Measurements from ENCODE around the gene NUDT9. TPM values are rescaled to one million over a fixed set of nuclear protein-coding genes. Genes with fewer than 3 reads are reported as not detected.
"Not testable (repeated sequence)": the region's sequence is repeated elsewhere in the genome, so short reads cannot be mapped to it uniquely, and the experiment has no call there.

NUDT9 gene
- total RNA-seq, 1 experiment from 2014 or later = 10.1 TPM

- DNase-seq (ENCODE audit: low read depth in 1 of 2, low spot score in 2 of 2) = peak in 1 of 2 experiments; percentile 22
- no peaks in the 10 kb centered on the region for H3K9me3 ChIP-seq (replicated peaks)
- H3K27me3 ChIP-seq (replicated peaks) = no peaks in the 10 kb centered on the region
- no peaks in the 10 kb centered on the region for H3K36me3 ChIP-seq
- H3K4me3 ChIP-seq = no peak overlapping the region
- peaks cover 26% of the 10 kb centered on the region for H3K4me1 ChIP-seq (replicated peaks)
- H3K27ac ChIP-seq = no peak overlapping the region
Observed at GRCh38 chr4:87419578-87420249, 2.7 kb upstream of the NUDT9 start.

- no peak for DNase-seq (ENCODE audit: low read depth in 1 of 2, low spot score in 2 of 2)
- Histone ChIP-seq H3K4me3 (no peak overlapping the region), H3K27me3 (replicated peaks) (no peaks in the 10 kb centered on the region), H3K36me3 (no peaks in the 10 kb centered on the region), H3K9me3 (replicated peaks) (no peaks in the 10 kb centered on the region), H3K4me1 (replicated peaks) (peaks cover 30% of the 10 kb centered on the region), H3K27ac (no peak overlapping the region)
Observed at GRCh38 chr4:87420276-87420830, 2.0 kb upstream of the NUDT9 start.

GRCh38 chr4:87423317-87424098 is 1.1 kb downstream of the NUDT9 start:
- H3K4me3 ChIP-seq = peak overlapping the region; percentile 58
- no peaks in the 10 kb centered on the region for H3K9me3 ChIP-seq (replicated peaks)
- H3K4me1 ChIP-seq (replicated peaks) = peaks cover 36% of the 10 kb centered on the region
- H3K27me3 ChIP-seq (replicated peaks) = no peaks in the 10 kb centered on the region
- no peak for DNase-seq (ENCODE audit: low read depth in 1 of 2, low spot score in 2 of 2)
- no peaks in the 10 kb centered on the region for H3K36me3 ChIP-seq
- no peak overlapping the region for H3K27ac ChIP-seq

- H3K27ac ChIP-seq; DNase-seq (ENCODE audit: low read depth in 1 of 2, low spot score in 2 of 2); H3K27me3 ChIP-seq (replicated peaks); H3K4me3 ChIP-seq; H3K9me3 ChIP-seq (replicated peaks); H3K36me3 ChIP-seq: not testable (repeated sequence)
- peaks cover 36% of the 10 kb centered on the region for H3K4me1 ChIP-seq (replicated peaks)
Observed at GRCh38 chr4:87424099-87424543, 1.7 kb downstream of the NUDT9 start.

- no peak for DNase-seq (ENCODE audit: low read depth in 1 of 2, low spot score in 2 of 2)
- Histone ChIP-seq H3K4me3 (no peak overlapping the region), H3K27ac (no peak overlapping the region)
Observed at GRCh38 chr4:87425711-87426110, 3.3 kb downstream of the NUDT9 start.

GRCh38 chr4:87426865-87427517 is 4.6 kb downstream of the NUDT9 start:
- no peak for DNase-seq (ENCODE audit: low read depth in 1 of 2, low spot score in 2 of 2)
- no peak overlapping the region for H3K27ac ChIP-seq
- H3K9me3 ChIP-seq (replicated peaks) = no peaks in the 10 kb centered on the region
- no peak overlapping the region for H3K4me3 ChIP-seq
- H3K27me3 ChIP-seq (replicated peaks) = no peaks in the 10 kb centered on the region
- no peaks in the 10 kb centered on the region for H3K36me3 ChIP-seq
- H3K4me1 ChIP-seq (replicated peaks) = peaks cover 20% of the 10 kb centered on the region

More at GRCh38 chr4:87425711-87426110, 3.3 kb downstream of the NUDT9 start:
- Histone ChIP-seq H3K9me3 (replicated peaks) (no peaks in the 10 kb centered on the region), H3K36me3 (no peaks in the 10 kb centered on the region), H3K27me3 (replicated peaks) (no peaks in the 10 kb centered on the region), H3K4me1 (replicated peaks) (peaks cover 25% of the 10 kb centered on the region)

- Histone ChIP-seq H3K27me3 (replicated peaks) (no peaks in the 10 kb centered on the region), H3K27ac (no peak overlapping the region), H3K36me3 (no peaks in the 10 kb centered on the region), H3K9me3 (replicated peaks) (no peaks in the 10 kb centered on the region), H3K4me1 (replicated peaks) (peaks cover 19% of the 10 kb centered on the region), H3K4me3 (no peak overlapping the region)
- DNase-seq (ENCODE audit: low read depth in 1 of 2, low spot score in 2 of 2) = no peak
Observed at GRCh38 chr4:87427518-87427868, 5.1 kb downstream of the NUDT9 start.

GRCh38 chr4:87428979-87429378 is 6.6 kb downstream of the NUDT9 start:
- H3K4me3 ChIP-seq = no peak overlapping the region
- no peaks in the 10 kb centered on the region for H3K36me3 ChIP-seq
- DNase-seq (ENCODE audit: low read depth in 1 of 2, low spot score in 2 of 2) = no peak
- H3K9me3 ChIP-seq (replicated peaks) = no peaks in the 10 kb centered on the region
- H3K4me1 ChIP-seq (replicated peaks) = peaks cover 14% of the 10 kb centered on the region
- H3K27me3 ChIP-seq (replicated peaks) = no peaks in the 10 kb centered on the region
- H3K27ac ChIP-seq = no peak overlapping the region

- H3K27ac ChIP-seq = no peak overlapping the region
- H3K4me1 ChIP-seq (replicated peaks) = peaks cover 7% of the 10 kb centered on the region
- H3K4me3 ChIP-seq = no peak overlapping the region
- DNase-seq (ENCODE audit: low read depth in 1 of 2, low spot score in 2 of 2) = no peak
- H3K27me3 ChIP-seq (replicated peaks) = no peaks in the 10 kb centered on the region
- peaks cover under 1% of the 10 kb centered on the region; the same call in 1 of the 2 replicates for H3K36me3 ChIP-seq
- no peaks in the 10 kb centered on the region for H3K9me3 ChIP-seq (replicated peaks)
Observed at GRCh38 chr4:87430038-87430437, 7.7 kb downstream of the NUDT9 start.

- no peak overlapping the region for H3K4me3 ChIP-seq
- DNase-seq (ENCODE audit: low read depth in 1 of 2, low spot score in 2 of 2) = no peak
- H3K9me3 ChIP-seq (replicated peaks) = no peaks in the 10 kb centered on the region
- no peaks in the 10 kb centered on the region for H3K27me3 ChIP-seq (replicated peaks)
- H3K4me1 ChIP-seq (replicated peaks) = no peaks in the 10 kb centered on the region
- no peak overlapping the region for H3K27ac ChIP-seq
- H3K36me3 ChIP-seq = peaks cover 18% of the 10 kb centered on the region
Observed at GRCh38 chr4:87433342-87433741, 11.0 kb downstream of the NUDT9 start.

- no peaks in the 10 kb centered on the region for H3K27me3 ChIP-seq (replicated peaks)
- no peak overlapping the region for H3K4me3 ChIP-seq
- 0 out of 2 replicates have a peak overlapping the region, but pooled peaks have one; percentile 21 for H3K27ac ChIP-seq
- DNase-seq (ENCODE audit: low read depth in 1 of 2, low spot score in 2 of 2) = peak in 1 of 2 experiments; percentile 32
- H3K9me3 ChIP-seq (replicated peaks) = no peaks in the 10 kb centered on the region
- no peaks in the 10 kb centered on the region; the same call in 1 of the 2 replicates for H3K4me1 ChIP-seq (replicated peaks)
- peaks cover 36% of the 10 kb centered on the region for H3K36me3 ChIP-seq
Observed at GRCh38 chr4:87442889-87443288, 20.5 kb downstream of the NUDT9 start.

- Histone ChIP-seq H3K27ac (no peak overlapping the region), H3K9me3 (replicated peaks) (no peaks in the 10 kb centered on the region), H3K4me3 (no peak overlapping the region), H3K27me3 (replicated peaks) (no peaks in the 10 kb centered on the region), H3K36me3 (peaks cover 32% of the 10 kb centered on the region), H3K4me1 (replicated peaks) (no peaks in the 10 kb centered on the region; the same call in 1 of the 2 replicates)
- no peak for DNase-seq (ENCODE audit: low read depth in 1 of 2, low spot score in 2 of 2)
Observed at GRCh38 chr4:87444741-87445140, 22.4 kb downstream of the NUDT9 start.

GRCh38 chr4:87445964-87446363 is 23.6 kb downstream of the NUDT9 start:
- no peak for DNase-seq (ENCODE audit: low read depth in 1 of 2, low spot score in 2 of 2)
- H3K4me1 ChIP-seq (replicated peaks) = no peaks in the 10 kb centered on the region; the same call in 1 of the 2 replicates
- H3K27me3 ChIP-seq (replicated peaks) = no peaks in the 10 kb centered on the region
- H3K9me3 ChIP-seq (replicated peaks) = no peaks in the 10 kb centered on the region
- H3K4me3 ChIP-seq = no peak overlapping the region
- H3K27ac ChIP-seq = no peak overlapping the region
- H3K36me3 ChIP-seq = peaks cover 32% of the 10 kb centered on the region

Measured in SJSA1 (cell line).